ENCODE data around the gene ANKLE1.

Gene ANKLE1

DNA sequence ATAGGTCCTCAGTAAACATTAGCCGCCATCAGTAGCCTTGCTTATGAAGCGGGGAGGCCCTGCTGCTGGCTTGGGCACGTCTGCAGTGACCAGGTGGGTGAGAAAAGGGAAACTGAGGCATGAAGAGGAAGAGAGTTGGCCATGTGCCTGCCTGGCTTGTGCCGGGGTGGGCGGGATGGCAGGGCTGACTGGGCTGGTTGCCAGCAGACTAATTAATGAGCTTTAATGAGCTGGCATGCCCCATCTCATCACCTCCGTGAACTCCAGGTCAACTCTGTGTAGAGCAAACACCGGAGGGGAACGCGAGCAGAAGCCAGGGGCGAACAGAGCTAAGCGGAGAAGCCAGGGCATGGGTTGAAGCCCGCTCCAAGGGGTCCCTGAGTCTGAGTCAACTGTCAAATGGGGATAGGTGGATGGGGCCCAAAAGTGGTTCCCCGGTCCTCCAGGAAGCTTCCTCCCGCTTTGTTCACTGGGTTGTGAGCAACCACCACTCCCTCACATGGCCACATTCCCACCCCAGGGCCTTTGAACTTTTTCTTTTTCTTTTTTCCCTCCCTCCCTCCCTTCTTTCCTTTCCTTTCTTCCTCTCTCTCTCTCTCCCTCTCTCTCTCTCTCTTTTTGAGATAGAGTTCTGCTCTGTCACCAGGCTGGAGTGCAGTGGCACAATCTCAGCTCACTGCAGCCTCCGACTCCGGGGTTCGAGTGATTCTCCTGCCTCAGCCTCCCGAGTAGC, 44.7 kb upstream of the ANKLE1 start:
- peak overlapping the region; percentile 80 for H3K4me3 ChIP-seq
- H3K27ac ChIP-seq = peak overlapping the region in 1 of 2 donors; percentile 87
- TF ChIP-seq, protein P1, sequence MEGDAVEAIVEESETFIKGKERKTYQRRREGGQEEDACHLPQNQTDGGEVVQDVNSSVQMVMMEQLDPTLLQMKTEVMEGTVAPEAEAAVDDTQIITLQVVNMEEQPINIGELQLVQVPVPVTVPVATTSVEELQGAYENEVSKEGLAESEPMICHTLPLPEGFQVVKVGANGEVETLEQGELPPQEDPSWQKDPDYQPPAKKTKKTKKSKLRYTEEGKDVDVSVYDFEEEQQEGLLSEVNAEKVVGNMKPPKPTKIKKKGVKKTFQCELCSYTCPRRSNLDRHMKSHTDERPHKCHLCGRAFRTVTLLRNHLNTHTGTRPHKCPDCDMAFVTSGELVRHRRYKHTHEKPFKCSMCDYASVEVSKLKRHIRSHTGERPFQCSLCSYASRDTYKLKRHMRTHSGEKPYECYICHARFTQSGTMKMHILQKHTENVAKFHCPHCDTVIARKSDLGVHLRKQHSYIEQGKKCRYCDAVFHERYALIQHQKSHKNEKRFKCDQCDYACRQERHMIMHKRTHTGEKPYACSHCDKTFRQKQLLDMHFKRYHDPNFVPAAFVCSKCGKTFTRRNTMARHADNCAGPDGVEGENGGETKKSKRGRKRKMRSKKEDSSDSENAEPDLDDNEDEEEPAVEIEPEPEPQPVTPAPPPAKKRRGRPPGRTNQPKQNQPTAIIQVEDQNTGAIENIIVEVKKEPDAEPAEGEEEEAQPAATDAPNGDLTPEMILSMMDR (IDR thresholded peaks at IDR 0.05) = no peak
- DNase-seq (ENCODE audit: low spot score) = no peak

DNA sequence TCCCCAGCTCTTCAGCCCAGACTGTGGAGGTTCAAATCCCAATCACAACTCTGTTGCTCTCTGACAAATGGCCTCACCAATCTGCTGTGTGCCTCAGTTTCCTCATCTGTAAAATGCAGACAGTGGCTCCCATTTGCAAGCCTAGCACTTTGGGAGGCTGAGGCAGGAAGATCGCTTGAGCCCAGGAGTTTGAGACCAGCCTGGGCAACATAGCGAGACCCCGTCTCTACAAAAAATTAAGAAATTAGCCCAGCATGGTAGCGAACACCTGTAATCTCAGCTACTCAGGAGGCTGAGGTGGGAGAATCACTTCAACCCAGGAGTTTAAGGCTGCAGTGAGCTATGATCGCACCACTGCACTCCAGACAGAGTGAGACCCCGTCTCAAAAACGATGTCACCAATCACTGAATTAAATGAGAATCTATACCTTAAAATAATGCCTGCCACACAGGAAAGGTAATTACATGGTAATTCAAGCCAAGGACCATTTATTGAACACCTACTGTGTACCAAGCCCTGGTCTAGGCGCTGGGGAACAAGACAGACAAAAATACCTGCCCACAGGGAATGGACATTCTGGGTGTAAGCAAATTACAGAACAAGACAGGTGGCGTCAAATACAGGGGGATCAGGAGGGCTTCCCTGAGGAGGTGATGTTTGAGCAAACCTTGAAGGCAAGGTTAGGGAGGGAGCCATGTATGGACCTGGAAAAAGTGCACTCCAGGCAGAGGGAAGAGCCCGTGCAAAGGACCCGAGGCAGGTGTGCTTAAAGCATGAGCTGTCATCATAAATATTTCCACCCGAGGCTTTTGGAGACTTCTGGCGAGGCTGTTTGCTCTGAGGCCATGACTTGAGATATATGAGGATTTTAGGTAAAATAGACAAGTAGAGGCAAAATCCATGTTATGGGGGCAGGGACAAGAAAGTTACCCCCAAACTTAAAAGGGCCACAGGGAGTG, 43.7 kb upstream of the ANKLE1 start:
- Histone ChIP-seq H3K27ac (no peak overlapping the region), H3K4me3 (no peak overlapping the region)
- TF ChIP-seq, protein P1 (IDR thresholded peaks at IDR 0.05) = no peak
- DNase-seq (ENCODE audit: low spot score) = no peak

DNA sequence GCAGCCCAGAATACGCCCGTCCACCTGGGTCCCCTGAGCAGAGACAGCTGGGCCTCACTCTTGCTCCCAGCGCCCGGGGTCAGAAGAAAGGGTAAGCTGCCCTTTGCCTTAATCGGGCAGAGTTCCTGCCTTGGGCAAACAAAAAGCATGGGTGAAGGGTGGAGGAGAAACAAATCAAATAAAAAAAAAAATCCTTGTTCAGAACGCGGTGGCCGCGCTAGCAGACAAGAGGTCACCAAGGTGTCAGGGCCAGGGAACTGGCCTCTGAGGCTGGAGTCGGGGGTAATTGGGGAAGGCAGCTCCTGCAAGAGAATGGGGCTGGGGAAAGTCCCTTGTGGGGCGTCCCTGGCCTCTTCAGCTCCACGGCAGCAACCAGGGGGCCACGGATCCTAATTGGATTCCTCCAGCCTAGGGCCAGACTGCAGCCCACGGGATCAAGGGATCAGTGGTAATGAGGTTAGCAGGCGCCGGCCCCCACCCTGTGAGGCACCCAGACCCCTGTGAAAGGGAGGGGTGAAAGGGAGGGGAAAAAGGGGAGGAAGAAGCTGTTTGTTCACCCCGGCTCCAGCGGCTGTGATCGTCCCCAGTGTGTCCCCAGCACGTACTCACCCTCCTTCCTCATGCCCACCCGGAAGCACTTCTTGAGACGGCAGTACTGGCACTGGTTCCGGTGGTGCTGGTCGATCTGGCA, 41.5 kb upstream of the ANKLE1 start:
- no peak for DNase-seq (ENCODE audit: low spot score)
- TF ChIP-seq, protein P1 (IDR thresholded peaks at IDR 0.05) = no peak
- no peak overlapping the region for H3K27ac ChIP-seq
- H3K4me3 ChIP-seq = no peak overlapping the region

DNA sequence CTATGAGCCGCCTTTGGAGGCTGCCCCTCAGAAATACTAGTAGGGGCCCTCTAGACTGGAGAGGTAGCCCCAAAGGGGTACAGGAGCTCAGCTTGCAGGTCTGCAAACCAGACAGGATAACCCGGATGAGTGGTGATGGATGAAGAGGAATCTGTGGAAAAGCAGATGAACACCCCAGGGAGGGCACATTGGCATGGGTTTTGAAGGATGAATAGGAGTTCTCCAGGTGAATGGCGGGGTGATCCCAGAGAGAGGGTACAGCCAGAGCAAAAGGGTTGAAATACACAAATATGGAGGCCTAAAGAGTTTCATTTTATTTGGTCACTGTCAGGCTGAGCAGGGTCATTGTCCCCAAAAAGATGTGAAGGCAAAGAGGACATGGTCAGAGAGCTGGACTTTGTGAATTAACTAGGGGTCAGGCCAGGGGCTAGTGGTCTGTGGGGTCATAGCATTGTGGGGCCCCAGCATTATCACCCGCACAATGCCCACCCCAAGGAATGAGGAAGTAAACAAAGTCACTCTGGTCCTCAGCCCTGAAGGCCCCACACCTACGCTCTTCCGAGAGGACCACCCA, 40.8 kb upstream of the ANKLE1 start:
- TF ChIP-seq, protein P1 (IDR thresholded peaks at IDR 0.05) = no peak
- H3K4me3 ChIP-seq = no peak overlapping the region
- peak overlapping the region in 1 of 2 donors; percentile 80 for H3K27ac ChIP-seq
- no peak for DNase-seq (ENCODE audit: low spot score)

DNA sequence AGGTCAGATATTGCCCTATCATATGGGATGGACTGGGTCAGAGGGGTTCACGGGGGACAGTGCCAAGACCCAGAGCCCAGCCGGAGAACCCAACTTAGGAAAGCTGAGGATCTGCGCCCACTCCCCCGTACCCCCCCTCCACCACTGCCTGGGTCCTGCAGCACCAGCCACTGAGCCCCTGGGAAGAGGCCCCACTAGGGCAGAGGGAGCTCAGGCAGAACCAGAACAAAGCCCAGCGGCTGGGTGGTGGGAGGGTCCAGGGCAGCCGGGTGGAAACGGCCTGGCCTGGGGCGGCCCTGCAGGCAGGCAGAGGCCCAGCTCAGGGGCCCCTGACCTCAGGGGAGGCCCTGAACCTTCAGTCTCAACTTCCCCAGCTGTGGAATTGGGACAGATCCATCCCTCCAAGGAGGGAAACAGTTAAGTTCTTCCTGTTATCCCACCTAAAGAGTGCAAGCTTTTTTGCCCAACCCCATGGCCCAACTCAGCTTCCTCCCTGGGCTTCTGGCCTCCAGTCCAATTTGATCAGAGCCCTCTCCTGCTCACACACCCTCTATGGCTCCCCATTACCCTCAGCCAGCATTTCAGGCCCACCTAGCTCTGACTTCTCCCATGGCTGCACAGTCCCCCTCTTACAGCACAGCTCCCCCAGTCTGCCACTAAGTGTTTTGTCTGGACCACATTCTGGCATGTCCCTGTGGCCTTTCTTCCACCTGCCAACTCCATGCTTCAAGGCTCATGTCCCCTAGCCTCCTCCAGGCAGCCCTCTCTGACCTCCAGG, 39.1 kb upstream of the ANKLE1 start:
- DNase-seq (ENCODE audit: low spot score) = no peak
- peak overlapping the region; percentile 6 for H3K4me3 ChIP-seq
- TF ChIP-seq, protein P1 (IDR thresholded peaks at IDR 0.05) = no peak

DNA sequence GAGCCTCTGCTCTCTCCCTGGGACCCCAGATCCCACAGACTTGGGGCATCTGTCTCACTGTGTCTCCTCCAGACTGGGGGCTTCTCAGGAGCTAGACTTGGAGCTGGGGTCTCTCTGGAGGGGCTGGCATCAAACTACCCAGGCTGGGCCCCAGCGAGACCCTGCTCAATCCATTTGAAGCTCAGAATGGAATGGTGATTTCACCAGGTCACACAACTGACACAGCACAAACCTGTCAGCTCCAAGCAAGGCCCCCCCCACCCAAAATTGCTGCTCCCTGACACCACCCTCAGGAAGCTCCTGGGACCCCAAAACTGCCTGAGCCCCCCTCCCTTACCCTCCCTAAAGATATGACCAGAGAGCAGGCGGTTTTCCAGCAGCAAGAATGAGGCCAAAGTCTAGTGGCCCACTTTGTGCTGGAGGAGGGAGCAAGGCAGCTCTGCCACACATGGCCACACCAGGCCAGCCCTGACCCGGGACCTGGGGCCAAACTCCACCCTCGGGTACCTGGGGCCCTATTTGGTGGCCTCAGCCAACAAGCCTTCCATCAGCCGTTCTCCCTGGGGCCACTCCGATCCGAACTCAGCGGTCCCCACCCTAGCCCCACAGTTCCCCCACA, 38.4 kb upstream of the ANKLE1 start:
- DNase-seq (ENCODE audit: low spot score) = no peak
- TF ChIP-seq, protein P1 (IDR thresholded peaks at IDR 0.05) = no peak
- Histone ChIP-seq H3K27ac (peak overlapping the region; percentile 61 to 91), H3K4me3 (peak overlapping the region; percentile 98)

More for the DNA sequence above, 39.1 kb upstream of the ANKLE1 start:
- peak overlapping the region; percentile 61 to 91 for H3K27ac ChIP-seq
